Smooth muscle cell of the pulmonary artery (primary cell): Measurements from ENCODE around the gene CD1C. TPM values are rescaled to one million over a fixed set of nuclear protein-coding genes. Genes with fewer than 3 reads are reported as not detected.

ENCODE experiments used
- total RNA-seq: library from RNA; depleted of rRNA; stranded (reverse); fragments of >200 nt; gene quantifications from 2 replicates; pipeline ENCODE4 v1.2.3, GENCODE V29; 2014

CD1C gene
- total RNA-seq: not detected in 2 replicates

DNA sequence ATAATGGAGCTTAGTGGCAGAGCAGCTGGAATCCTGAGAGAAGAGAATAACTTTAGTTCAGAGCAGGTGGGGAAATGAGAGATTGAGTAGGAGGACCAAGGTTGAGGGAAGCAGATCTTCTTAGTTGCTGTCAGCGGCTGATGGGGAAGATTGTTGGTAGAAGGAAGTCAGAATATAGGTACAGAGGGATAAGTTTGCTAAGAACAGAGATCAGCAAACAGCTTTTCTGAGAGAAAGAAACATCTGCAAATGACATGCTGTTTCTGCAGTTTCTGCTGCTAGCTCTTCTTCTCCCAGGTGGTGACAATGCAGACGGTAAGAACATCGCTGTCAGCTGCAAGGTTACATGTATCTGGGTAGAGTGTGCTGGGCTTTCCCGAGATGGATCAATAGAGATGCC, at the start of gene CD1C:
Gene CD1C (plus strand): TSS at position 113 of the 400 bp plus-strand sequence. CDS start 142 bp downstream, at position 255.

DNA sequence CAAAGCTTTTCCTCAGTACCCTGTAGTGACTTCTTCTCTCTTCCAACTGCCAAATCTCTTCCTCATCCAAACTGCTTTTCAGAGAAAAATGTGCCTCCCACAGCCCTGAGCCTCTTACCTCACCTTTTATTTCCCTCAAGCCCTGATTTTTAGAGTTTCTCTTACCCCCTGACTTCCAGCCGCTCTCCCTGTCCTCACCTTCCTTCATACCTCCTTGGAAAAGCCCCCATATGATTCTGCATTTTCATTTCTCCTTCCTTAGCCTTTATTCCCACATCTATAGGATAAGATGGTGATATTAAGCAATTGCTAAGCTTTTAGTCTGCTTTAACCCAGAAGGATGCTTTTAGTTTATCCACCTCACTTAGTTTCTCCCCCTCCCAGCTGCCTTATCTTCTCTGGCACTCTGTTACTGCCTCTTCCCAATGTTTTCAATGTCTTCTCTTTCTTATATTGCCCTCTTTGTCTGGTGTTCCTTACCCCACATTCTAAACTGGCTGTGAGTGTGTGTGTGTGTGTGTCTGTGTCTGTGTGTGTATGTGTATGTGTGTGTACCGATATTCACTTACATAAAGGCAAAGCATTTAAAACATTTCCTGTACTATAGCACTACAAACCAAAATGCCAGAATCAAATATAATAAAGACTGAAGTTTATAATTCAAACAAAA, 41.9 kb downstream of the CD1C start, which contains the start of gene CD1B:
Gene CD1B (minus strand): TSS at position 51 of the 670 bp plus-strand sequence. CDS start 108 bp downstream, outside the sequence.

Other genes starting within 250 kb of the CD1C start
- gene CD1D, start 109.0 kb upstream of the CD1C start, total RNA-seq: 0.20 and 0.59 TPM in 2 replicates
- not detected in 2 replicates for gene CD1A, start 35.5 kb upstream of the CD1C start, total RNA-seq
- gene CD1B, start 41.6 kb downstream of the CD1C start, total RNA-seq: not detected in 2 replicates
- gene CD1E, start 64.0 kb downstream of the CD1C start, total RNA-seq: not detected in 2 replicates
- gene OR10T2, start 109.5 kb downstream of the CD1C start, total RNA-seq: not detected in 2 replicates
- gene OR10K2, start 136.3 kb downstream of the CD1C start, total RNA-seq: not detected in 2 replicates
- gene OR10K1, start 171.9 kb downstream of the CD1C start, total RNA-seq: not detected in 2 replicates
- gene OR10R2, start 182.3 kb downstream of the CD1C start, total RNA-seq: not detected in 2 replicates